ENCODE data around the gene ZFY. TPM values are rescaled to one million over a fixed set of nuclear protein-coding genes. Genes with fewer than 3 reads are reported as not detected.

The ZFY gene
- total and polyA plus RNA-seq, 2 of the 13 experiments (the other 11 are each of a cell fraction or from before 2014, with no cell fraction given), result 3.3 to 17.1 TPM

DNA sequence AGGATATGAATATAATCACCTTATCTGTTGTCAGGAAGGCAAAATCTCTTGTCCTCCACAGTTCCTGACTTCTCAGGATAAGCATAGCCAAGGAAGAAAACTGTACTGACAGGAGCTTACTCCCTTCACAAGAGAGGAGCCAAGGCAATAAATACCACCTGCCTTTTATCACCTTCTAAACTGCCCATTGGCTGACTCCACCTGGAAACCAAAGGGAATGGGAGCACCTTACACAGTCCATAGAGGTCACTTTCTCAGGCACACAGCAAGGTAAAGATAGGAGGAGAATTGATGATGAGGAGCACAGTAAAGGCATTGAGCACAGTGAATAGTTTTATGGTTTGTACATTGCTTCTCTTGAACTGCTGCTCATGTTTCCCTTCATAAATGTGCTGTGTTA, 72.8 kb downstream of the ZFY start (continued):
- TF ChIP-seq, protein P1, sequence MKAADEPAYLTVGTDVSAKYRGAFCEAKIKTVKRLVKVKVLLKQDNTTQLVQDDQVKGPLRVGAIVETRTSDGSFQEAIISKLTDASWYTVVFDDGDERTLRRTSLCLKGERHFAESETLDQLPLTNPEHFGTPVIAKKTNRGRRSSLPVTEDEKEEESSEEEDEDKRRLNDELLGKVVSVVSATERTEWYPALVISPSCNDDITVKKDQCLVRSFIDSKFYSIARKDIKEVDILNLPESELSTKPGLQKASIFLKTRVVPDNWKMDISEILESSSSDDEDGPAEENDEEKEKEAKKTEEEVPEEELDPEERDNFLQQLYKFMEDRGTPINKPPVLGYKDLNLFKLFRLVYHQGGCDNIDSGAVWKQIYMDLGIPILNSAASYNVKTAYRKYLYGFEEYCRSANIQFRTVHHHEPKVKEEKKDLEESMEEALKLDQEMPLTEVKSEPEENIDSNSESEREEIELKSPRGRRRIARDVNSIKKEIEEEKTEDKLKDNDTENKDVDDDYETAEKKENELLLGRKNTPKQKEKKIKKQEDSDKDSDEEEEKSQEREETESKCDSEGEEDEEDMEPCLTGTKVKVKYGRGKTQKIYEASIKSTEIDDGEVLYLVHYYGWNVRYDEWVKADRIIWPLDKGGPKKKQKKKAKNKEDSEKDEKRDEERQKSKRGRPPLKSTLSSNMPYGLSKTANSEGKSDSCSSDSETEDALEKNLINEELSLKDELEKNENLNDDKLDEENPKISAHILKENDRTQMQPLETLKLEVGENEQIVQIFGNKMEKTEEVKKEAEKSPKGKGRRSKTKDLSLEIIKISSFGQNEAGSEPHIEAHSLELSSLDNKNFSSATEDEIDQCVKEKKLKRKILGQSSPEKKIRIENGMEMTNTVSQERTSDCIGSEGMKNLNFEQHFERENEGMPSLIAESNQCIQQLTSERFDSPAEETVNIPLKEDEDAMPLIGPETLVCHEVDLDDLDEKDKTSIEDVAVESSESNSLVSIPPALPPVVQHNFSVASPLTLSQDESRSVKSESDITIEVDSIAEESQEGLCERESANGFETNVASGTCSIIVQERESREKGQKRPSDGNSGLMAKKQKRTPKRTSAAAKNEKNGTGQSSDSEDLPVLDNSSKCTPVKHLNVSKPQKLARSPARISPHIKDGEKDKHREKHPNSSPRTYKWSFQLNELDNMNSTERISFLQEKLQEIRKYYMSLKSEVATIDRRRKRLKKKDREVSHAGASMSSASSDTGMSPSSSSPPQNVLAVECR (CRISPR knock-in tag; IDR thresholded peaks at IDR 0.05; ENCODE audit: borderline replicate concordance), result no peak
- TF ChIP-seq ZNF644 (CRISPR knock-in tag; IDR thresholded peaks at IDR 0.05; ENCODE audit: low read depth) (no peak), ZFX (CRISPR knock-in tag; IDR thresholded peaks at IDR 0.05; ENCODE audit: low read depth) (no peak), ZBTB7A (CRISPR knock-in tag; IDR thresholded peaks at IDR 0.05) (no peak), U2AF1 (optimal IDR thresholded peaks at IDR 0.05; ENCODE audit: low read depth, low read length) (no peak)
- TF ChIP-seq, protein P2, sequence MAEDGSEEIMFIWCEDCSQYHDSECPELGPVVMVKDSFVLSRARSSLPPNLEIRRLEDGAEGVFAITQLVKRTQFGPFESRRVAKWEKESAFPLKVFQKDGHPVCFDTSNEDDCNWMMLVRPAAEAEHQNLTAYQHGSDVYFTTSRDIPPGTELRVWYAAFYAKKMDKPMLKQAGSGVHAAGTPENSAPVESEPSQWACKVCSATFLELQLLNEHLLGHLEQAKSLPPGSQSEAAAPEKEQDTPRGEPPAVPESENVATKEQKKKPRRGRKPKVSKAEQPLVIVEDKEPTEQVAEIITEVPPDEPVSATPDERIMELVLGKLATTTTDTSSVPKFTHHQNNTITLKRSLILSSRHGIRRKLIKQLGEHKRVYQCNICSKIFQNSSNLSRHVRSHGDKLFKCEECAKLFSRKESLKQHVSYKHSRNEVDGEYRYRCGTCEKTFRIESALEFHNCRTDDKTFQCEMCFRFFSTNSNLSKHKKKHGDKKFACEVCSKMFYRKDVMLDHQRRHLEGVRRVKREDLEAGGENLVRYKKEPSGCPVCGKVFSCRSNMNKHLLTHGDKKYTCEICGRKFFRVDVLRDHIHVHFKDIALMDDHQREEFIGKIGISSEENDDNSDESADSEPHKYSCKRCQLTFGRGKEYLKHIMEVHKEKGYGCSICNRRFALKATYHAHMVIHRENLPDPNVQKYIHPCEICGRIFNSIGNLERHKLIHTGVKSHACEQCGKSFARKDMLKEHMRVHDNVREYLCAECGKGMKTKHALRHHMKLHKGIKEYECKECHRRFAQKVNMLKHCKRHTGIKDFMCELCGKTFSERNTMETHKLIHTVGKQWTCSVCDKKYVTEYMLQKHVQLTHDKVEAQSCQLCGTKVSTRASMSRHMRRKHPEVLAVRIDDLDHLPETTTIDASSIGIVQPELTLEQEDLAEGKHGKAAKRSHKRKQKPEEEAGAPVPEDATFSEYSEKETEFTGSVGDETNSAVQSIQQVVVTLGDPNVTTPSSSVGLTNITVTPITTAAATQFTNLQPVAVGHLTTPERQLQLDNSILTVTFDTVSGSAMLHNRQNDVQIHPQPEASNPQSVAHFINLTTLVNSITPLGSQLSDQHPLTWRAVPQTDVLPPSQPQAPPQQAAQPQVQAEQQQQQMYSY (CRISPR knock-in tag; IDR thresholded peaks at IDR 0.05), result no peak
- TF ChIP-seq, protein P3, sequence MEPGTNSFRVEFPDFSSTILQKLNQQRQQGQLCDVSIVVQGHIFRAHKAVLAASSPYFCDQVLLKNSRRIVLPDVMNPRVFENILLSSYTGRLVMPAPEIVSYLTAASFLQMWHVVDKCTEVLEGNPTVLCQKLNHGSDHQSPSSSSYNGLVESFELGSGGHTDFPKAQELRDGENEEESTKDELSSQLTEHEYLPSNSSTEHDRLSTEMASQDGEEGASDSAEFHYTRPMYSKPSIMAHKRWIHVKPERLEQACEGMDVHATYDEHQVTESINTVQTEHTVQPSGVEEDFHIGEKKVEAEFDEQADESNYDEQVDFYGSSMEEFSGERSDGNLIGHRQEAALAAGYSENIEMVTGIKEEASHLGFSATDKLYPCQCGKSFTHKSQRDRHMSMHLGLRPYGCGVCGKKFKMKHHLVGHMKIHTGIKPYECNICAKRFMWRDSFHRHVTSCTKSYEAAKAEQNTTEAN (CRISPR knock-in tag; conservative IDR thresholded peaks at IDR 0.05), result no peak

Data from HepG2 (cell line).